Nephron progenitor cell (in vitro differentiated cells): ENCODE results near the gene CNNM2.

ENCODE experiments used
- DNase-seq: peaks from one replicate; pipeline ENCODE4 v3.0.0; 2021
- H3K27ac Mint-ChIP-seq: 2 replicates; pipeline ENCODE4 v1.8.0; 2021; ENCODE audit warnings: mild to moderate bottlenecking, moderate library complexity, mixed read lengths
- H3K27me3 Mint-ChIP-seq: 2 replicates; pipeline ENCODE4 v1.8.0; 2021; ENCODE audit warnings: mild to moderate bottlenecking, low read depth, mixed read lengths; ENCODE audit not compliant: poor library complexity
- H3K36me3 Mint-ChIP-seq: 2 replicates; pipeline ENCODE4 v1.8.0; 2021; ENCODE audit warnings: low read depth, mixed read lengths
- H3K4me1 Mint-ChIP-seq: 2 replicates; pipeline ENCODE4 v1.8.0; 2021; ENCODE audit warnings: mixed read lengths
- H3K4me3 Mint-ChIP-seq: 2 replicates; pipeline ENCODE4 v1.8.0; 2021; ENCODE audit warnings: mild to moderate bottlenecking, moderate library complexity, mixed read lengths
- H3K9me3 Mint-ChIP-seq: 2 replicates; pipeline ENCODE4 v1.8.0; 2021; ENCODE audit warnings: mild to moderate bottlenecking, moderate library complexity, mixed read lengths
- CTCF ChIP-seq: fragments of 200-600 bp; sonication (generic); IDR thresholded peaks from 2 replicates; pipeline ENCODE4 v1.5.0; 2021; ENCODE audit warnings: antibody characterized with exemption

Gene CNNM2

GRCh38 chr10:103102195-103102594 is 184.1 kb downstream of the CNNM2 start:
- no peak overlapping the region for H3K27ac Mint-ChIP-seq
- no peaks in the 10 kb centered on the region for H3K9me3 Mint-ChIP-seq
- no peaks in the 10 kb centered on the region for H3K4me1 Mint-ChIP-seq
- DNase-seq, result no peak
- no peak for TF ChIP-seq CTCF
- no peak overlapping the region for H3K4me3 Mint-ChIP-seq
- peaks cover 20% of the 10 kb centered on the region for H3K36me3 Mint-ChIP-seq
- no peaks in the 10 kb centered on the region for H3K27me3 Mint-ChIP-seq

DNA sequence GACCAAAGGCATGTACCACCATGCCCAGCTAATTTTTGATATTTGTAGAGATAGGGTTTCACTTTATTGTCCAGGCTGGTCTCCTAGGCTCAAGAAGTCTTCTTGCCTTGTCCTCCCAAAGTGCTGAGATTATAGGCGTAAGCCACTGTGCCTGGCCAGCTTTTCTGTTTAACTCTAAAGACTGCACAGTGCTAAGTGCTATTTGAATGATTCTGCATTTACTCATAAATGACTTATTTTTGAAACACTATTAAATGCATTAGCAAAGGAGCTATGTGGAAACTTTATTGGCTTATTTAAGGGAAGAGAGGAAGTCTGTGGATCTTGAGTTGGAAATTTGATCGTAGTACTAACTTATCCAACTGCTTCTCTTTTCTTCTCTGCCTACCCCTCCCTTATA is 185.9 kb downstream of the CNNM2 start:
- Mint-ChIP-seq H3K4me1 (no peaks in the 10 kb centered on the region), H3K27me3 (no peaks in the 10 kb centered on the region), H3K36me3 (peaks cover 20% of the 10 kb centered on the region), H3K4me3 (no peak overlapping the region), H3K27ac (no peak overlapping the region), H3K9me3 (no peaks in the 10 kb centered on the region)
- TF ChIP-seq CTCF, result no peak
- DNase-seq, result no peak

GRCh38 chr10:103104721-103105120 is 186.6 kb downstream of the CNNM2 start:
- no peak overlapping the region for H3K27ac Mint-ChIP-seq
- H3K4me1 Mint-ChIP-seq, result no peaks in the 10 kb centered on the region
- no peak for TF ChIP-seq CTCF
- no peaks in the 10 kb centered on the region for H3K27me3 Mint-ChIP-seq
- no peak for DNase-seq
- H3K36me3 Mint-ChIP-seq, result peaks cover 23% of the 10 kb centered on the region
- H3K9me3 Mint-ChIP-seq, result no peaks in the 10 kb centered on the region
- H3K4me3 Mint-ChIP-seq, result no peak overlapping the region

- no peaks in the 10 kb centered on the region for H3K9me3 Mint-ChIP-seq
These were observed 187.4 kb downstream of the CNNM2 start for GRCh38 chr10:103105462-103105861.

GRCh38 chr10:103106539-103106938 is 188.4 kb downstream of the CNNM2 start:
- Mint-ChIP-seq H3K27ac (no peak overlapping the region), H3K4me3 (no peak overlapping the region), H3K9me3 (no peaks in the 10 kb centered on the region), H3K36me3 (peaks cover 24% of the 10 kb centered on the region), H3K4me1 (peaks cover 14% of the 10 kb centered on the region), H3K27me3 (no peaks in the 10 kb centered on the region)
- TF ChIP-seq CTCF, result no peak
- DNase-seq, result no peak

More at GRCh38 chr10:103105462-103105861, 187.4 kb downstream of the CNNM2 start:
- Mint-ChIP-seq H3K27ac (no peak overlapping the region), H3K4me1 (peaks cover 3% of the 10 kb centered on the region), H3K27me3 (no peaks in the 10 kb centered on the region), H3K36me3 (peaks cover 24% of the 10 kb centered on the region), H3K4me3 (no peak overlapping the region)
- no peak for TF ChIP-seq CTCF
- no peak for DNase-seq

DNA sequence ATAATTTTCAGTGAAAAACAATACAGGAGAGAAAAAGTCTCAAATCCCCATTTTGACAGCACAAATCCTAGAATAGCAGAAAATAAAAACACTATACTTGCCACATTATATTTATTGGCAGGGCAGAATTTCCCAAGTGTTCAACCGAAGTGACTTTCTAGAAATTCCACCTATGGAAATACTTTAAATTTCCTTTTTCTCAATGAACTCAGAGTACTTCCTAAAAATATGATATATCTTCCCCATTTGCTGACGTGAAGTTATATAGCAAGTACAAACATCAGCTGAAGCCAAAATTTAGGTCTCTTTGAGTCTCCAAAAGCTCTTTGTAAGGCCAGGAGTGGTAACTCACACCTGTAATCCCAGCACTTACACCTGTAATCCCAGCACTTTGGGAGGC is 191.7 kb downstream of the CNNM2 start:
- Mint-ChIP-seq H3K9me3 (no peaks in the 10 kb centered on the region), H3K36me3 (peaks cover 13% of the 10 kb centered on the region), H3K4me3 (no peak overlapping the region), H3K27me3 (no peaks in the 10 kb centered on the region), H3K4me1 (peaks cover 25% of the 10 kb centered on the region), H3K27ac (no peak overlapping the region)
- no peak for DNase-seq
- no peak for TF ChIP-seq CTCF
